HepG2 (cell line): ENCODE data around the gene FAM219A. TPM values are rescaled to one million over a fixed set of nuclear protein-coding genes. Genes with fewer than 3 reads are reported as not detected.

ENCODE experiments used
- BHLHE40 ChIP-seq: IDR thresholded peaks from 2 replicates; pipeline ENCODE4 v1.6.1; 2011; ENCODE audit warnings: low read length, improper control_type of control experiment
- HMG20B ChIP-seq: conservative IDR thresholded peaks from 2 replicates; pipeline ENCODE4 v1.6.1; 2016; ENCODE audit warnings: missing genetic modification reagents, missing compliant biosample characterization
- NR2F2 ChIP-seq: IDR thresholded peaks from 2 replicates; pipeline ENCODE4 v1.6.1; 2012; ENCODE audit warnings: low read depth, inconsistent platforms, borderline replicate concordance
- NR2F6 ChIP-seq, 2 experiments: IDR thresholded peaks; 2 replicates each; pipeline ENCODE4 v1.6.1; 2016; ENCODE audit warnings: antibody characterized with exemption in 1 of 2, mild to moderate bottlenecking in 1 of 2
- ZBTB7B ChIP-seq: sonication (generic); formaldehyde crosslinking; IDR thresholded peaks from 2 replicates; pipeline ENCODE4 v1.4.0; 2020; ENCODE audit warnings: missing genetic modification reagents
- polyA plus RNA-seq, 8 experiments: library from polyadenylated mRNA; depleted of rRNA in 3 of 8; stranded (reverse) in 7 of 8; unstranded in 1 of 8; fragments of >200 nt; fragmentation: Illumina TruSeq in 4 of 8; extraction: Trizol in 4 of 8; gene quantifications; 2 replicates each; pipeline versions ENCODE4 v1.2.1 to v1.2.3, GENCODE V29; 2011 to 2016; ENCODE audit warnings: low read depth in 4 of 8, missing spikeins in 1 of 8, mixed read lengths in 1 of 8; ENCODE audit not compliant: insufficient read depth in 1 of 8
- total RNA-seq, 5 experiments: library from RNA; depleted of rRNA; stranded (reverse); fragments of >200 nt; fragmentation: Illumina TruSeq; extraction: Trizol; gene quantifications; 2 replicates each; pipeline ENCODE4 v1.2.3, GENCODE V29; 2016; ENCODE audit warnings: low read depth in 1 of 5
- TF ChIP-seq, protein P1 (sequence below): sonication (generic); formaldehyde crosslinking; IDR thresholded peaks from 2 replicates; pipeline ENCODE4 v1.4.0; 2020; ENCODE audit warnings: missing genetic modification reagents
- TF ChIP-seq, protein P2 (sequence below): sonication (generic); formaldehyde crosslinking; IDR thresholded peaks from 2 replicates; pipeline ENCODE4 v1.5.0; 2020; ENCODE audit warnings: mild to moderate bottlenecking, missing genetic modification reagents, moderate library complexity
- TF ChIP-seq, protein P3 (sequence below): sonication (generic); formaldehyde crosslinking; IDR thresholded peaks from 2 replicates; pipeline ENCODE4 v1.4.0; 2020; ENCODE audit warnings: missing genetic modification reagents, borderline replicate concordance
- TF ChIP-seq, protein P4 (sequence below): sonication (generic); formaldehyde crosslinking; IDR thresholded peaks from 2 replicates; pipeline ENCODE4 v1.4.0; 2020; ENCODE audit warnings: mild to moderate bottlenecking, missing genetic modification reagents, borderline replicate concordance
- TF ChIP-seq, protein P5 (sequence below): sonication (generic); formaldehyde crosslinking; IDR thresholded peaks from 2 replicates; pipeline ENCODE4 v1.8.0; 2023; ENCODE audit warnings: mild to moderate bottlenecking, missing genetic modification reagents

FAM219A gene
- total and polyA plus RNA-seq, 2 of the 13 experiments (the other 11 are each of a cell fraction or from before 2014, with no cell fraction given), result 3.9 to 6.4 TPM

DNA sequence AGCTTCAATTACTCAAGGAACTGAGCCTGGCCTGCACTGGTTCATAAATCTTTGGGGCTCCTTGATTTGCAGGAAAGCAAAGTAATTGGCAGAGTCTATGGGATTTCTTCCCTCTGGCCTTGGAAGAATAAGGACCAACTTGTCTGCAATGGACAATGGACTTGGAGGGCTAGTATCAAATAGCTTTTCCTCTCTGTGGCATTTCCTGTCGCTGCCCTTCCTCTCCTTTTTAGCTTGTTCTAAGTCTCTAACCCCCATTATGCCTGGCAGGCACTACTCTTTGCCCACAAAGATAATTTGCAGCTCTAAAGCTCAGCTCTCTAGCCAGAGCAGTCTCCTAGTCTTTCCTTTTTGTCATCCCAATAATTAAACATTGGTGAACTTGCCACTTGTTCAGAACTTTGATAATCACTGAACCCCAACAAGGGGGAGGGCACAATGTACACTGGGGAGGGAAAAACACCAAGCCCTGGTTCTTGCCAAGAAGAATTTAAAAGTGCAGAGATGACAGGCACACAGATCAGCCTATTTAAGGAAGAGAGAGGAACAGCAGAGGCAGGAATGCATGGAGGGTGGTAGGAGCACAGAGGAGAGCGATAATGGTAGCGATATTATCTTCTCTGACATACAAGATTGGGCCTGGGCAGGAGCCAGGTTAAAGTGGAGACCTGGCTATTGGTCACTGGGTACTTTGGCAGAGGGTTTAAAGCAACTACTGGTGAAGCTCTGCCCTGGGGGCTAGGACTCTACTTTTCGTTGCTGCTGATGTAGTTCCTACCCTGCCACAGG is 38.5 kb downstream of the FAM219A start (continued):
- TF ChIP-seq NR2F6 (IDR thresholded peaks at IDR 0.05), result no peak
- no peak for TF ChIP-seq NR2F6 (CRISPR knock-in tag; IDR thresholded peaks at IDR 0.05)
- TF ChIP-seq, protein P1, sequence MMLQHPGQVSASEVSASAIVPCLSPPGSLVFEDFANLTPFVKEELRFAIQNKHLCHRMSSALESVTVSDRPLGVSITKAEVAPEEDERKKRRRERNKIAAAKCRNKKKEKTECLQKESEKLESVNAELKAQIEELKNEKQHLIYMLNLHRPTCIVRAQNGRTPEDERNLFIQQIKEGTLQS (CRISPR knock-in tag), result no peak
- no peak for TF ChIP-seq NR2F2
- no peak for TF ChIP-seq BHLHE40
- TF ChIP-seq, protein P2, sequence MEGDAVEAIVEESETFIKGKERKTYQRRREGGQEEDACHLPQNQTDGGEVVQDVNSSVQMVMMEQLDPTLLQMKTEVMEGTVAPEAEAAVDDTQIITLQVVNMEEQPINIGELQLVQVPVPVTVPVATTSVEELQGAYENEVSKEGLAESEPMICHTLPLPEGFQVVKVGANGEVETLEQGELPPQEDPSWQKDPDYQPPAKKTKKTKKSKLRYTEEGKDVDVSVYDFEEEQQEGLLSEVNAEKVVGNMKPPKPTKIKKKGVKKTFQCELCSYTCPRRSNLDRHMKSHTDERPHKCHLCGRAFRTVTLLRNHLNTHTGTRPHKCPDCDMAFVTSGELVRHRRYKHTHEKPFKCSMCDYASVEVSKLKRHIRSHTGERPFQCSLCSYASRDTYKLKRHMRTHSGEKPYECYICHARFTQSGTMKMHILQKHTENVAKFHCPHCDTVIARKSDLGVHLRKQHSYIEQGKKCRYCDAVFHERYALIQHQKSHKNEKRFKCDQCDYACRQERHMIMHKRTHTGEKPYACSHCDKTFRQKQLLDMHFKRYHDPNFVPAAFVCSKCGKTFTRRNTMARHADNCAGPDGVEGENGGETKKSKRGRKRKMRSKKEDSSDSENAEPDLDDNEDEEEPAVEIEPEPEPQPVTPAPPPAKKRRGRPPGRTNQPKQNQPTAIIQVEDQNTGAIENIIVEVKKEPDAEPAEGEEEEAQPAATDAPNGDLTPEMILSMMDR (CRISPR knock-in tag), result no peak
- no peak for TF ChIP-seq HMG20B (CRISPR knock-in tag)
- TF ChIP-seq, protein P3, sequence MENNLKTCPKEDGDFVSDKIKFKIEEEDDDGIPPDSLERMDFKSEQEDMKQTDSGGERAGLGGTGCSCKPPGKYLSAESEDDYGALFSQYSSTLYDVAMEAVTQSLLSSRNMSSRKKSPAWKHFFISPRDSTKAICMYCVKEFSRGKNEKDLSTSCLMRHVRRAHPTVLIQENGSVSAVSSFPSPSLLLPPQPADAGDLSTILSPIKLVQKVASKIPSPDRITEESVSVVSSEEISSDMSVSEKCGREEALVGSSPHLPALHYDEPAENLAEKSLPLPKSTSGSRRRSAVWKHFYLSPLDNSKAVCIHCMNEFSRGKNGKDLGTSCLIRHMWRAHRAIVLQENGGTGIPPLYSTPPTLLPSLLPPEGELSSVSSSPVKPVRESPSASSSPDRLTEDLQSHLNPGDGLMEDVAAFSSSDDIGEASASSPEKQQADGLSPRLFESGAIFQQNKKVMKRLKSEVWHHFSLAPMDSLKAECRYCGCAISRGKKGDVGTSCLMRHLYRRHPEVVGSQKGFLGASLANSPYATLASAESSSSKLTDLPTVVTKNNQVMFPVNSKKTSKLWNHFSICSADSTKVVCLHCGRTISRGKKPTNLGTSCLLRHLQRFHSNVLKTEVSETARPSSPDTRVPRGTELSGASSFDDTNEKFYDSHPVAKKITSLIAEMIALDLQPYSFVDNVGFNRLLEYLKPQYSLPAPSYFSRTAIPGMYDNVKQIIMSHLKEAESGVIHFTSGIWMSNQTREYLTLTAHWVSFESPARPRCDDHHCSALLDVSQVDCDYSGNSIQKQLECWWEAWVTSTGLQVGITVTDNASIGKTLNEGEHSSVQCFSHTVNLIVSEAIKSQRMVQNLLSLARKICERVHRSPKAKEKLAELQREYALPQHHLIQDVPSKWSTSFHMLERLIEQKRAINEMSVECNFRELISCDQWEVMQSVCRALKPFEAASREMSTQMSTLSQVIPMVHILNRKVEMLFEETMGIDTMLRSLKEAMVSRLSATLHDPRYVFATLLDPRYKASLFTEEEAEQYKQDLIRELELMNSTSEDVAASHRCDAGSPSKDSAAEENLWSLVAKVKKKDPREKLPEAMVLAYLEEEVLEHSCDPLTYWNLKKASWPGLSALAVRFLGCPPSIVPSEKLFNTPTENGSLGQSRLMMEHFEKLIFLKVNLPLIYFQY, result no peak
- TF ChIP-seq ZBTB7B (CRISPR knock-in tag), result no peak
- TF ChIP-seq, protein P4, sequence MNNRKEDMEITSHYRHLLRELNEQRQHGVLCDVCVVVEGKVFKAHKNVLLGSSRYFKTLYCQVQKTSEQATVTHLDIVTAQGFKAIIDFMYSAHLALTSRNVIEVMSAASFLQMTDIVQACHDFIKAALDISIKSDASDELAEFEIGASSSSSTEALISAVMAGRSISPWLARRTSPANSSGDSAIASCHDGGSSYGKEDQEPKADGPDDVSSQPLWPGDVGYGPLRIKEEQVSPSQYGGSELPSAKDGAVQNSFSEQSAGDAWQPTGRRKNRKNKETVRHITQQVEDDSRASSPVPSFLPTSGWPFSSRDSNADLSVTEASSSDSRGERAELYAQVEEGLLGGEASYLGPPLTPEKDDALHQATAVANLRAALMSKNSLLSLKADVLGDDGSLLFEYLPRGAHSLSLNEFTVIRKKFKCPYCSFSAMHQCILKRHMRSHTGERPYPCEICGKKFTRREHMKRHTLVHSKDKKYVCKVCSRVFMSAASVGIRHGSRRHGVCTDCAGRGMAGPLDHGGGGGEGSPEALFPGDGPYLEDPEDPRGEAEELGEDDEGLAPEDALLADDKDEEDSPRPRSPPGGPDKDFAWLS (CRISPR knock-in tag), result no peak
- TF ChIP-seq, protein P5, sequence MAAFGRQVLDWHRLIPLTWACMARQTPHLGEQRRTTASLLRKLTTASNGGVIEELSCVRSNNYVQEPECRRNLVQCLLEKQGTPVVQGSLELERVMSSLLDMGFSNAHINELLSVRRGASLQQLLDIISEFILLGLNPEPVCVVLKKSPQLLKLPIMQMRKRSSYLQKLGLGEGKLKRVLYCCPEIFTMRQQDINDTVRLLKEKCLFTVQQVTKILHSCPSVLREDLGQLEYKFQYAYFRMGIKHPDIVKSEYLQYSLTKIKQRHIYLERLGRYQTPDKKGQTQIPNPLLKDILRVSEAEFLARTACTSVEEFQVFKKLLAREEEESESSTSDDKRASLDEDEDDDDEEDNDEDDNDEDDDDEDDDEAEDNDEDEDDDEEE, result no peak
